Calu3 (cell line): Measurements from ENCODE around the gene ZNF664. TPM values are rescaled to one million over a fixed set of nuclear protein-coding genes. Genes with fewer than 3 reads are reported as not detected.
A peak's percentile ranks its signal among the peaks of the same experiment; 100 is the strongest.

Source experiments
- BruUV-seq: library from RNA; stranded (reverse); fragments of 400-500 nt; replicated peaks from 2 replicates; lab custom pipeline; 2021; lab: Mats Ljungman, UMichigan
- CTCF ChIA-PET: fragments of 300-600 bp; sonication (Branson Sonifier 250); formaldehyde crosslinking; loops from one replicate; lab custom pipeline; 2022; ENCODE audit warnings: antibody characterized with exemption; lab: Charles Lee
- DNase-seq: peaks from one replicate; pipeline ENCODE4 v3.0.0; 2022
- H3K27ac Mint-ChIP-seq: one replicate; pipeline ENCODE4 v1.8.0; 2022; ENCODE audit warnings: mixed read lengths; ENCODE audit not compliant: unreplicated experiment
- H3K27me3 Mint-ChIP-seq: one replicate; pipeline ENCODE4 v1.8.0; 2022; ENCODE audit warnings: mixed read lengths; ENCODE audit not compliant: unreplicated experiment
- H3K36me3 Mint-ChIP-seq: one replicate; pipeline ENCODE4 v1.8.0; 2022; ENCODE audit warnings: mild to moderate bottlenecking, moderate library complexity, mixed read lengths; ENCODE audit not compliant: insufficient read depth, unreplicated experiment
- H3K4me1 Mint-ChIP-seq: one replicate; pipeline ENCODE4 v1.8.0; 2022; ENCODE audit warnings: mild to moderate bottlenecking, low read depth, mixed read lengths; ENCODE audit not compliant: unreplicated experiment
- H3K4me3 Mint-ChIP-seq: one replicate; pipeline ENCODE4 v1.8.0; 2022; ENCODE audit warnings: mild to moderate bottlenecking, low read depth, moderate library complexity, mixed read lengths; ENCODE audit not compliant: unreplicated experiment
- H3K9me3 Mint-ChIP-seq: one replicate; pipeline ENCODE4 v1.8.0; 2022; ENCODE audit warnings: low read depth, mixed read lengths; ENCODE audit not compliant: unreplicated experiment
- intact Hi-C: fragments of 100-400 bp; cut with micrococcal nuclease; formaldehyde crosslinking; loops from one replicate; pipeline ENCODE4 v1.10.0; 2022; ENCODE audit not compliant: unreplicated experiment
- total RNA-seq: library from RNA; stranded (reverse); gene quantifications from 2 replicates; pipeline ENCODE4 v1.2.3, GENCODE V29; 2022
- TF ChIP-seq, protein P1 (sequence below): fragments of 200-600 bp; IDR thresholded peaks from one replicate; pipeline ENCODE4 v1.8.0; 2022; ENCODE audit warnings: antibody characterized with exemption; ENCODE audit not compliant: unreplicated experiment

The ZNF664 gene
- total RNA-seq, 1 experiment from 2014 or later, result 130 TPM

DNA sequence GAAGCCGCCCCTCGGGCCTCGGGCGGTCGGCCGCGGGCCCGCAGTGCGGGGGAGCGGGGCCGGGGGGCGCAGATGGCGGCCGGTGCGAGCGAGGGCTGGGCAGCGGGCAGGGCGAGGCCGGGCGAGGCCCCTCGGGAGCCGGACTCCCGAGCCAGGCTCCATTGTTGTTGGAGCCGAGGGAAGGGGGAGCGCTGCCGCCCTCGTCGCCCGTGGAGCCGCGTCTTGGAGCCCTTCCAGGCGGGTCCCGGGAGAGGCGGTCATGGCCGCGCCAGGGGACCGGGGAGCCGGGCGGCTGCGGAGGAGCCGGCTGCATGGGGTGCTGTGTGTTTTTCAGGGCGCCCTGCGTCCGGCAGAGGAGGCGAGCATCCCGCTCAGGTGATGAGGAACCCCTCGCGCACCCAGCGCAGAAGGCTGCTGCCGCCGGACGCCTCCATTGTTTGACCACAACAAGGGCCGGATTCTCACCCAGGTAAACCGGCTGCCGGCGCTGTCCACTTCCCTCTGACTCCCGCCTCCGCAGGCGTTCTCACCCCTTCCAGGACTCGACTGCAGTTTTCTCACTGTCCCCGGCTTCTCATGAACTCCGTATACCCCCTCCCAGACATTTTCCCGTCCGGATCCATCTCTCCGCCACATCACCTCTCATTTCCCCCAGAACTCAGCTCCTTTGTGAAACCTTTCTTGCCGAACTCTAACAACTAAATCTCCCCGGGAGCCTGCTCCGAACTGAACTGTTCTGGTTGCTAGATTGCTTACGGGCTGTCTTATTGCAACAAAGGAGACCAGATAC is 732 bp downstream of the ZNF664 start:
- intact Hi-C loops, result no loop called here
- Mint-ChIP-seq H3K9me3 (no peaks in the 10 kb centered on the region), H3K36me3 (peaks cover 57% of the 10 kb centered on the region), H3K27me3 (no peaks in the 10 kb centered on the region), H3K4me3 (peak overlapping the region; percentile 80), H3K4me1 (peaks cover 31% of the 10 kb centered on the region), H3K27ac (peak overlapping the region; percentile 60)
- TF ChIP-seq, protein P1, sequence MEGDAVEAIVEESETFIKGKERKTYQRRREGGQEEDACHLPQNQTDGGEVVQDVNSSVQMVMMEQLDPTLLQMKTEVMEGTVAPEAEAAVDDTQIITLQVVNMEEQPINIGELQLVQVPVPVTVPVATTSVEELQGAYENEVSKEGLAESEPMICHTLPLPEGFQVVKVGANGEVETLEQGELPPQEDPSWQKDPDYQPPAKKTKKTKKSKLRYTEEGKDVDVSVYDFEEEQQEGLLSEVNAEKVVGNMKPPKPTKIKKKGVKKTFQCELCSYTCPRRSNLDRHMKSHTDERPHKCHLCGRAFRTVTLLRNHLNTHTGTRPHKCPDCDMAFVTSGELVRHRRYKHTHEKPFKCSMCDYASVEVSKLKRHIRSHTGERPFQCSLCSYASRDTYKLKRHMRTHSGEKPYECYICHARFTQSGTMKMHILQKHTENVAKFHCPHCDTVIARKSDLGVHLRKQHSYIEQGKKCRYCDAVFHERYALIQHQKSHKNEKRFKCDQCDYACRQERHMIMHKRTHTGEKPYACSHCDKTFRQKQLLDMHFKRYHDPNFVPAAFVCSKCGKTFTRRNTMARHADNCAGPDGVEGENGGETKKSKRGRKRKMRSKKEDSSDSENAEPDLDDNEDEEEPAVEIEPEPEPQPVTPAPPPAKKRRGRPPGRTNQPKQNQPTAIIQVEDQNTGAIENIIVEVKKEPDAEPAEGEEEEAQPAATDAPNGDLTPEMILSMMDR, result no peak
- BruUV-seq, result no TSS peak
- DNase-seq, result peak; percentile 43
- CTCF ChIA-PET, result no interaction called here

DNA sequence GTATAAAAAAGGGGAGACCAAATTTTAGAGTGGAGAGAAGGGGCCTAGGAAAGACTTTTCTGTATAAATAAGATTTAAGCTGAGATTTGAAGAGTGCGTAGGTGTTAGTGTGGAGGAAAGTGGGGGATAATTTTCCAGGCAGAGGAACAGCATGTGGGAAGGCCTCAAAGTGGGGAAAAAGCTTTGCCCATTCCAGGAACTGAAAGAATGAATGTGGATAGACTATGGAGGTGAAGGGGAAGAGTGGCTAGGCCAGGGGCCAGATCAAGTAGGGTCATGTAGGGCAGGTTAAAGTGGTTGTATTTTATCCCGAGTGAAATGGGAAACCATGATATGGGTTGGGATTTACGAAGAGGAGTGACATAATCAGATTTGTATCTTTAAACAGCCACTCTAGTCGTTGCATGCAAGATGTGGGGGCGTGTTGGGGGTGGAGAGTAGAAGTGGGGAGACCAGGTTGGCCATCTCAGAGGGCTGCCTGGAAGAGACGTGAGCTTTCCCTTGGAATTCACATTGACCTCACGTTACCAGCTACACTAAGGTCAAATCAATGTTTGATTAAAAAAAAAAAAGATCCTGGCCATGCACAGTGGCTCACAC is 3.3 kb downstream of the ZNF664 start:
- Mint-ChIP-seq H3K27ac (no peak overlapping the region), H3K4me3 (no peak overlapping the region), H3K9me3 (no peaks in the 10 kb centered on the region), H3K36me3 (peaks cover 55% of the 10 kb centered on the region), H3K4me1 (peaks cover 19% of the 10 kb centered on the region), H3K27me3 (no peaks in the 10 kb centered on the region)
- no TSS peak for BruUV-seq
- TF ChIP-seq, protein P1, result no peak
- CTCF ChIA-PET, result no interaction called here
- intact Hi-C loops, result no loop called here
- DNase-seq, result no peak

DNA sequence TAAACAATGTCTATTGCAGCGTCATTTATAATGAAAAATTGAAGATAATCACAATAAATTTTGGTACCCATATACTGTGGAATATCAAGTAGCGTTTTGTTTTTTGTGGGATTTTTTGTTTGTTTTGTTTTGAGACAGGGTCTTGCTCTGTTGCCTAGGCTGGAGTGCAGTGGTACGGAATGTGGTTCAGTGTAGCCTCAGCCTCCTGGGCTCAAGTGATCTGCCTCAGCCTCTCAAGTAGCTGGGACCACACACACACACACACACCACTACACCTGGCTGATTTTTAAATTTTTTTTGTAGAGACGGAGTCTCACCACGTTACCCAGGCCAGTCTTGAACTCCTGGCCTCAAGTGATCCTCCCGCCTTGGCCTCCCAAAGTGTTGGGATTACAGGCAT is 6.6 kb downstream of the ZNF664 start:
- intact Hi-C loops, result no loop called here
- Mint-ChIP-seq H3K27ac (no peak overlapping the region), H3K9me3 (no peaks in the 10 kb centered on the region), H3K4me3 (no peak overlapping the region), H3K27me3 (no peaks in the 10 kb centered on the region), H3K4me1 (peaks cover 28% of the 10 kb centered on the region), H3K36me3 (peaks cover 31% of the 10 kb centered on the region)
- no peak for DNase-seq
- BruUV-seq, result no TSS peak
- CTCF ChIA-PET, result no interaction called here
- TF ChIP-seq, protein P1, result no peak

DNA sequence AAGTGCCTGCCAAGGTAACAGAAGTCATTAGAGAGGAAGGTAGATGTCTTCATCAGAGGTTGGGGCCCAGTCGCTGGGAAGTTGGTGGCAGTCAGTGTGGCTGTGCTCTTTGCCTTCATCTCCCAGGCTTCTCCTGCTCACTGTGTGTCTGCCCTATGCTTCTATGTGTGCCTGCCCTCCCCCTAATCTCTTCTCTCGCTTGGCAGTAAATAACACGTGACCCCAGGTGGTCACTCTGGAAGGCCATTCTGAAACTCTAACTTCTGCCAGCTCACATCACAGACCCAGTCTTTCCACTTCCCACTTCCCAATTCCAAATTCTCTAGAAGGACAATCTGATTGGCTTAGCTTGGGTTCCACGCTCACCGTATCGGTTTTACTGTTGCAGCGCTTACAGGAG is 9.3 kb downstream of the ZNF664 start:
- TF ChIP-seq, protein P1, result no peak
- no peaks in the 10 kb centered on the region for H3K9me3 Mint-ChIP-seq
- H3K4me3 Mint-ChIP-seq, result no peak overlapping the region
- no peak overlapping the region for H3K27ac Mint-ChIP-seq
- H3K4me1 Mint-ChIP-seq, result peaks cover 17% of the 10 kb centered on the region
- BruUV-seq, result no TSS peak
- peaks cover 11% of the 10 kb centered on the region for H3K36me3 Mint-ChIP-seq
- intact Hi-C loops, result no loop called here
- DNase-seq, result no peak
- CTCF ChIA-PET, result no interaction called here
- H3K27me3 Mint-ChIP-seq, result no peaks in the 10 kb centered on the region
